ENCODE data around the gene INPP5A. TPM values are rescaled to one million over a fixed set of nuclear protein-coding genes. Genes with fewer than 3 reads are reported as not detected.

The INPP5A gene
- total RNA-seq, 1 donor from 2014 or later = 45.2 TPM

- TF ChIP-seq CTCF (IDR thresholded peaks at IDR 0.05; ENCODE audit: unreplicated experiment) = no peak
- no peak overlapping the region for H3K27ac Mint-ChIP-seq (ENCODE audit: unreplicated experiment)
- no peaks in the 10 kb centered on the region for H3K4me1 Mint-ChIP-seq (ENCODE audit: unreplicated experiment)
- no peak for DNase-seq (ENCODE audit: low spot score)
- no peaks in the 10 kb centered on the region for H3K9me3 Mint-ChIP-seq (ENCODE audit: unreplicated experiment)
- peaks cover 16% of the 10 kb centered on the region for H3K27me3 Mint-ChIP-seq (ENCODE audit: unreplicated experiment)
- H3K36me3 Mint-ChIP-seq (ENCODE audit: low read depth, unreplicated experiment) = no peaks in the 10 kb centered on the region
- no peak overlapping the region for H3K4me3 Mint-ChIP-seq (ENCODE audit: unreplicated experiment)
Measured at GRCh38 chr10:132492323-132493025, 45.1 kb upstream of the INPP5A start.

GRCh38 chr10:132493246-132493755 is 44.3 kb upstream of the INPP5A start:
- H3K36me3 Mint-ChIP-seq (ENCODE audit: low read depth, unreplicated experiment) = peaks cover under 1% of the 10 kb centered on the region
- no peaks in the 10 kb centered on the region for H3K4me1 Mint-ChIP-seq (ENCODE audit: unreplicated experiment)
- H3K4me3 Mint-ChIP-seq (ENCODE audit: unreplicated experiment) = no peak overlapping the region
- no peak for TF ChIP-seq CTCF (IDR thresholded peaks at IDR 0.05; ENCODE audit: unreplicated experiment)
- H3K27ac Mint-ChIP-seq (ENCODE audit: unreplicated experiment) = no peak overlapping the region
- no peak for DNase-seq (ENCODE audit: low spot score)
- peaks cover 13% of the 10 kb centered on the region for H3K27me3 Mint-ChIP-seq (ENCODE audit: unreplicated experiment)
- no peaks in the 10 kb centered on the region for H3K9me3 Mint-ChIP-seq (ENCODE audit: unreplicated experiment)

GRCh38 chr10:132493756-132494290 is 43.8 kb upstream of the INPP5A start:
- H3K27ac Mint-ChIP-seq (ENCODE audit: unreplicated experiment) = no peak overlapping the region
- no peak for DNase-seq (ENCODE audit: low spot score)
- peaks cover 17% of the 10 kb centered on the region for H3K27me3 Mint-ChIP-seq (ENCODE audit: unreplicated experiment)

GRCh38 chr10:132494866-132495630 is 42.5 kb upstream of the INPP5A start:
- no peak overlapping the region for H3K27ac Mint-ChIP-seq (ENCODE audit: unreplicated experiment)
- no peaks in the 10 kb centered on the region for H3K4me1 Mint-ChIP-seq (ENCODE audit: unreplicated experiment)
- no peak overlapping the region for H3K4me3 Mint-ChIP-seq (ENCODE audit: unreplicated experiment)
- no peak for TF ChIP-seq CTCF (IDR thresholded peaks at IDR 0.05; ENCODE audit: unreplicated experiment)
- peaks cover 4% of the 10 kb centered on the region for H3K36me3 Mint-ChIP-seq (ENCODE audit: low read depth, unreplicated experiment)
- H3K27me3 Mint-ChIP-seq (ENCODE audit: unreplicated experiment) = peaks cover 13% of the 10 kb centered on the region
- DNase-seq (ENCODE audit: low spot score) = no peak
- no peaks in the 10 kb centered on the region for H3K9me3 Mint-ChIP-seq (ENCODE audit: unreplicated experiment)

More at GRCh38 chr10:132493756-132494290, 43.8 kb upstream of the INPP5A start:
- TF ChIP-seq CTCF (IDR thresholded peaks at IDR 0.05; ENCODE audit: unreplicated experiment) = no peak
- Mint-ChIP-seq H3K36me3 (ENCODE audit: low read depth, unreplicated experiment) (peaks cover 4% of the 10 kb centered on the region), H3K9me3 (ENCODE audit: unreplicated experiment) (no peaks in the 10 kb centered on the region), H3K4me1 (ENCODE audit: unreplicated experiment) (no peaks in the 10 kb centered on the region), H3K4me3 (ENCODE audit: unreplicated experiment) (no peak overlapping the region)

Measured in endothelial cell (in vitro differentiated cells).